NCI-H146 (cell line): ENCODE measurements around the gene ANKFY1.
"Not testable (repeated sequence)": the region's sequence is repeated elsewhere in the genome, so short reads cannot be mapped to it uniquely, and the experiment has no call there.

ENCODE experiments used
- DNase-seq: peaks from one replicate; lab custom pipeline; 2025; lab: John Stamatoyannopoulos, UW

ANKFY1 gene

DNA sequence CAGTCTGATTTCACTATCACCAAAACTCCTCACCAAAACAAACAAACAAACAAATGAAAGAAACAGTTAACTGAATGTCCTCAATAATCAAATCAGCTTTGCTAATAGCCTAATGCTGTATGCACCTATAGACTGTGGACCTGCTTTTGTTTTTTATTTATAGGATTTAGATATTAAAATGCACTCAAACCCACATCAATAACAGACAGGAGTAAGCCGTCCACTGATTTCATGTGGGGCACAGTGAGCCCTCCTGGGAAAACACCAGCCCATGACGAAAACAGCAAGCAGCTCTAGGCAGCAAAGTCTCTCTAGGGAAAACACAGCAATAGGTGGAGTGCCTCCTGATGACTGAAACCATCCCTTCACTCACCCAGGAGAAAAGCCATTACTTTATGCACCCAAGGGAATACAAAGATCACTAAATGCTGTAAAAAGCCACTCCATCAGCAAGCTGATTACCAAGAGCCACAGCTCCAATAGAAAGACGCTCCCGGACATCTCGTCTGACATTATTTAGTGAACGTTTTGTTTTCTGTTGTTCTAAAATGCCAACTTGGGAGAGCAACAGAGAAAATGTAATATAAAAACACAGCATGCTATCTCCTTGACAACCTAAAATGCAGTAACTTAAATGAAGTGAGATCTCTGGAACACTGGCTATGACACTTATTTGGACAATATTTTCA is 47.8 kb downstream of the ANKFY1 start:
- DNase-seq, result no peak

DNA sequence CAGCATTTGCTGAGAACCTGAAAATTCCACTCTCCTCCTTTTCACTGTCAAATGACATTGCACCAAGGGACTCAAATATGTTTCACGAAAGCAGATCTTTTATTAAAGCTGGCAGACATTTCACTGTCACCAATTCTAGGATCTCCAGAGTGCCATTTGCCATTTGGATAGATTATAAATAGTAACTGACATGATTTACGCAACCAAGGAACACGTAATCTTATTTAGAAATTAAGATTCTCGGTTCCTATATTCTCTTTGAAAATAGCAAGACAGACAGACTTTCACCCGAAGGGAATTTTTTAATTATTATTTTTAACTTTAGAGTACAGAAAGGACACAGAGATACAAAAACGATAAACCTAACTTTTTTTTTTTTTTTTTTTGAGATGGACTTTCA is 49.6 kb downstream of the ANKFY1 start:
- no peak for DNase-seq

DNA sequence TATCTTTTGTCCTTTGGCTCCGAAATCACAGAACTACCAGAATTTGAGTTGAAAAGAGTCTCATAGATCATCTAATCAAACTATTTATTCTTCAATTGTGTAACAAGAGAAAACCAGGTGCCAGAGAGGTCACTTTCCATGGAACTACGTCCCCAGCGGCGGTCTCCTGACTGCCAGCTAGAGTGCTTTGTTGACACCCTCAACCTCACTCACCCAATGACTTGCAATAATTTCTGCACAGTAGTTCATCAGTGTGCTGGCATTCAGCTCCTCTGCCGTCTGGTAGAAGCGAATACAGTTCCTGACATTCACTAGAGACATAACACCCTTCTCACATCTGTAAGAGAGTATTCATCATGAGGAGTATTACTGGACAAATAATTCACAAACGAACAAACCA is 54.2 kb downstream of the ANKFY1 start:
- no peak for DNase-seq

DNA sequence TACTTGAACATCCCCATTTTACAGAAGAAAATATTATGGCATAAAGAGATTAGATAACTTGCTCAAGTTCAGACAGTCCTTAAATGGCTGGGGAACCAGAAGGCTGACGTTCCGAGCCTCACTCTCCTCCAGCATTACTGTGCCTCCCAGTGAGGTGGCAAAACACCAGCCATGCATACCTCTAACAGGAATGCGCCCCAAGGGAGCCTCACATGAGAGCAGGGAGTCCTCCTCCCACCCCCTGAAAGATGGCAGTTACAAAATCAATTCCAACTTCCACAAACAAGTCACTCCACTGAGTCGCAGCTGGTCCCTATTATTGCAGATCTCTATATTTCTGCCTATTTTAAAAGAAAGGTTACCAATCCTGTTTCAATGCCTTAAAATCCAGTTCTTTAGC is 55.5 kb downstream of the ANKFY1 start:
- DNase-seq, result no peak

DNA sequence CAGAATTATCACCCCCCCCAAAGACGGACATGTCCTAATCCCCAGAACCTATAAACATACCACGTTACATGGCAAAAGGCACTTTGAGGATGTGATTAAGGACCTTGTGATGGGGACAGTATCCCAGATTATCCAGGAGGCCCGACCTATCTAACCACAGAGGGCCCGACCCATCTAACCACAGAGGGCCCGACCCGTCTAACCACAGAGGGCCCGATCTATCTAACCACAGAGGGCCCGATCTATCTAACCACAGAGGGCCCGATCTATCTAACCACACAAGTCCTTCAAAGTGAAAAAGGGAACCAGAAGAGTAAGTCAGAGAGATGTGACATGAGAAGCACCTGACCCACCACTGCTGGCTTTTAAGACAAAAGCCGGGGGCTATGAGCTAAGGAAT is 56.8 kb downstream of the ANKFY1 start:
- no peak for DNase-seq

DNA sequence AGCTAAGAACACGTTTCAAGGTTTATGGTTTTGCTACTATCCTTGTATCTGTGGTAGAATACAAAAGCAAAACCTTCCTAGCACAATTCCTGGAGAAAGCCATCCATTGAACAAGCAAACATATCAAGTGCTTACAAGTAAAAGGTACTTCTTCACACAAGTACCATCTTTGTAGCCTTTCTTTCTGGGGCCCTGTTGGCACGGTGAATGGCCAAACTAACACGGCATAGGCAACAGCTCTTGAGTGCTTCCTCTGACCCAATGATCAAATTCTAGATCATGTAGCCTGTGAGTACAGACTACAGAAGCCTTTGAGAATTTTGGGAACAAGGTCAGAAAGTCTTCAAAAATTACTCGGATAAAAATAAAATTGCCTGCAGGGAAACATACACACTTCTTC is 57.9 kb downstream of the ANKFY1 start:
- no peak for DNase-seq

DNA sequence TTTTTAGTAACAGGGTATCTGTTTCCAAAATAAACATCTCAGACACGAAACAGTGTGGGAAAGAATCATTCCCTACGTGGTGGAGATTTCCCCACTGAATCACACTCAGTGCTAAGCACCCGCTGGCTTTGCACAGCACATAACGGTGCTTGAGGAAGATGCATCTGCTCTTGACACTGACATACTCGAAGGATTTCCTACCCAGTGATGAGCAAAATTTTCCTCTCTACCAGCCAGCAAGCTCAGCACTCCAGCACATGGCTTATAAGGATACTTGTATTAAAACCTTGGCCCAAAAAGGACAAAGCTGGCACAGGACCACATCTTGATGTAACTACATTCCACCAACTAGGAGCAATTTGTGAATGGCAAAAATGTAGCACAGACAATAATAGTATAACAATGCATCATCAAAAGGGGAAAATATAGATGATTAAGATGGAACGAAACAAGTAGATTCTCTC is 59.0 kb downstream of the ANKFY1 start:
- no peak for DNase-seq

DNA sequence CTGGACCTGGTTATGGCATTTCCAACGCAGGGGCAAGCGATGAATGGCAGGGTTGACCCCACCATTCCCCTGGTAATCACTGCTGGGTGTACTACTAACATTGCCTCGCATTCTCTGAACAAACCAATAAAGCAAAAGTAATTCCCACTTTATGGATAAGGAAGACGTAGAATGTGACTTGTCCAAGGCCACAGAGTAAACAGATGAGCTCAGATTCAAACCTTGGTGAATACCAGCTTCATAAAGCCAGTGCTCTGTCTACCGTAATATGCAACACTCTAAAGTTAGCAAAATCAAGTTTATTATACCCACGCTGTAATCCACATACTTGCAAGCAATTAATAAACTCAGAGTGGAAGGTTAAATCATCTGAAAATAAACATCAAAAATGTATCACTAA is 59.6 kb downstream of the ANKFY1 start:
- no peak for DNase-seq

DNA sequence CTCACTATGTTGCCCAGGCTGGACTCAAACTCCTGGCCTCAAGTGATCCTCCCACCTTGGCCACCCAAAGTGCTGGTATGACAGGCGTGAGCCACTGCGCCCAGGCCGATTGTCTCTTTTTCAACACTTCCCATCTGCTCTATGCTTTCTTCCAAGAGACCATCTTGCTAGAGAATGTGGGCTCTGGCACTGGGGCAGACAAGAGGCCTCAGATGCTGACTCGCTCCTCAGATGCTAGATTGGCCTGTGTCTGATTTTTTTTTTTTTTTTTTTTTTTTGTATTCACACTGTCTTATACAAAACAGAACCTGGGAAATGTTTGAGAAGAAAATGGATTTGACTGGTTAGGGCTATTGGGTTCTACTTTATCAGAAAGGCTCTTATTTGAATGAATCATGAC is 62.6 kb downstream of the ANKFY1 start:
- no peak for DNase-seq

DNA sequence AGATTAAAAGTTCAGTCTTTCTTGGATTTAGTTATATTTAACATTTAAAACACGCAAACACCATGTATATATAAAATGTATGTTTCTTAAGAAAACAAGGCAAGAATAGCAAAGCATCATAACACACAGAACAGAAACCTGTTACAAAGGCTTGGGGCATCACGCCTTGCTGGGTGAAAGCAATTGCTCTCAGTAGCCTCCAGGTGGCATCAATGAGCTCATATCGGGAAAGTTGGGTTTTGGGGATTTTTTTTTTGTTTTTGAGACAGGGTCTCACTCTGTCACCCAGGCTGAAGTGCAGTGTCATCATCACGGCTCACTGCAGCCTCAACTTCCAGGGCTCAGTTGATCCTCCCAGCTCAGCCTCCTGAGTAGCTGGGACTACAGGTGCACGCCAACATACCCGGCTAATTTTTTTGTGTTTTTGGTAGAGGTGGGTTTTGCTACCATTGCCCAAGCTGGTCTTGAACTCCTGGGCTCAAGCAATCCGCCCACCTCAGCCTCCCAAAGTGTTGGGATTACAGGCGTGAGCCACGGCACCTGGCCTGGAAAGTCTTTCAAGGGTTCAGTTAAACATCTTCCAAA is 63.9 kb downstream of the ANKFY1 start:
- DNase-seq, result peak; percentile 48

DNA sequence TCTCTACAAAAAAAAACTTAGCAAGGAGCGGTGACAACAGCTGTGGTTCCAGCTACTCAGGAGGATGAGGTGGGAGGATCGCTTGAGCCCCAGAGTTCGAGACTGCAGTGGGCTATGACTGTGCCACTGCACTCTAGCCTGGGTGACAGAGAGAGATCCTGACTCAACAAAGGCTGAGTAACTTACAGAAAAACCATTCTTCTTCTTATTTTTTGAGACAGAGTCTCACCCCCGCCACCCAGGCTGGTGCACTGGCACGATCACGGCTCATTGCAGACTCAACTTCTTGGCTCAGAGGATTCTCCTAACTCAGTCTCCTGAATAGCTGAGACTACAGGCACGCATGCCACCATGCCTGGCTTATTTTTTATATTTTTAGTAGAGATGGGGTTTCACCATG is 64.8 kb downstream of the ANKFY1 start:
- no peak for DNase-seq

DNA sequence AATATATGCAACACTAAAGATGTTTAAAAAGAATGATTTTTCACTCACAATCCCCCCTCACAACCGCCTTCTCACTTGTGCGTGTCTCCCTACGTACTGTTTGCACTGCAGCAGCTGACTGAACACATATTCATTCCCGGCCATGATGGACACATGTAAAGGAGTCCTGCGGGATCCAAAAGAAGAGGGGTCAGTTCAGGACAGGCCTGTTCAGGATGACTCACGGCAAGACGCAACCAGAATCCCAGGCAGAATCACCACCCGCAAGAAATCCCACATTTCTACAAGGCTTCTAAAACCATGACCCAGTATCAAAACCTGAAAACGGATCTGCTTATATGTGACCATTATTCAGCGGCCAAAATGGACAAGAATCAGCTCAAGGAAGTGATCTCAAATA is 68.5 kb downstream of the ANKFY1 start:
- no peak for DNase-seq

DNA sequence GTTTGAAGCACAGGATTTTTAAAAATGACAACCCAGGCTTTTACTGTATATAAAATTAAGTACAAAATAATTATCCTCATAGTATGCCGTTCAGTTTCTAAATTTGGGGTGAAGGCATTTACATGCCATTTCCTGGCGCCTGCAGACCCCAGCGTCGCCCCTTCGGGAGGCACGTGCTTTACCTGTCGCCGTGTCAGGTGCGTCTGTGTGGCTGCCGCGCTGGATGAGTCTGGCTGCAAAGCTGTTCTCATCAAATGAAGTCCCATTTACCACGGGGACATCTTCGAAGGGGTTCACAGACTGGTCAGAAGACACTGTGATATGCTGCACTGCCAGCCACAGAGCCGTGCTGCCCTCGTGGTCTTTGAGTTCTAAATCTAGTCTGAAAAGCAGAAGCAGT is 69.0 kb downstream of the ANKFY1 start:
- no peak for DNase-seq

DNA sequence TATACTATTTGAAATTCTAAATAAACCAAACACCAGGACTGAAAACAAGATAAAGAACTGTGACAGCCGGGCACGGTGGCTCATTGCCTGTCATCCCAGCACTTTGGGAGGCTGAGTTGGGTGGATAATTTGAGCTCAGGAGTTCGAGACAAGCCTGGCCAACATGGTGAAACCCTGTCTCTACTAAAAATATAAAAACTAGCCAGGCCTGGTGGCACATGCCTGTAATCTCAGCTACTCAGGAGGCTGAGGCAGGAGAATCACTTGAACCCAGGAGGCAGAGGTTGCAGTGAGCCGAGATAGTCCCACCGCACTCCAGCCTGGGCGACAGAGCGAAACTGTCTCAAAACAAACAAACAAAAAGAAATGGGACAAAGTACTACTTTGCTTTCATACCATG is 73.0 kb downstream of the ANKFY1 start:
- DNase-seq, result not testable (repeated sequence)

DNA sequence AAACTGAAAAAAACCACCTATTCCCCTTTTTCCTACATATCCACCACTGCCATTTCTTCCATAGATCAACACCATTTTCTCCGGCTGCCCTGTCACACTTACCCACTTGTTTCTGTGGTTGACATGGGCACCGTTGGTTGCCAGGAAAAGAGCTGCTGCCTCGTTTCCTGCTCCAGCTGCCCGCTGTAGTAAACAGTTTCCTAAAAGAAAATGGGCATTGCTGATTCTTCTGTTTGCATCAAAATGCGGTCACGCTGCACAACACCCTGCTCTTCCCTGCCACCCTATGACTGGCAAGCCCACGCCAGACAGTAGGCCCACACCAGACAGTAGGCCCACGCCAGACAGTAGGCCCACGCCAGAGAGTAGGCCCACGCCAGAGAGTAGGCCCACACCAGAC is 74.5 kb downstream of the ANKFY1 start:
- no peak for DNase-seq

DNA sequence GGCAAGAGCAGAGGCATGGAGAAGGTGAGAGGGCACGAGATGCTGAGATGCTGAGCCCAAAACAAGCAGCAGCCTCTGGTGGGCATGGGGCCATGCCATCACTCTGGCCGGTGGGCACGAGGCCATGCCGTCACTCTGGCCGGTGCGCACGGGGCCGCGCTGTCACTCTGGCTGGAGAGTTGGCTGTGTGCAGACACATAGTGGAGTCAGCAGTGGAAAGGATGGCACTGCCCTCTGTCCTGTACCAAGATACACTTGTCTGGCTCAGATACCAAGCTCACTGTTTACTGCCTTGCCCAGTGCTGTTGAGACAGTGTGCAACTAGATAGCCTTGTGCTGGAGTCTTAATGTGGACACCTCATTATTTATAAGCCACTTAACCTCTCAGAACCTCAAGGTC is 75.7 kb downstream of the ANKFY1 start:
- DNase-seq, result no peak

DNA sequence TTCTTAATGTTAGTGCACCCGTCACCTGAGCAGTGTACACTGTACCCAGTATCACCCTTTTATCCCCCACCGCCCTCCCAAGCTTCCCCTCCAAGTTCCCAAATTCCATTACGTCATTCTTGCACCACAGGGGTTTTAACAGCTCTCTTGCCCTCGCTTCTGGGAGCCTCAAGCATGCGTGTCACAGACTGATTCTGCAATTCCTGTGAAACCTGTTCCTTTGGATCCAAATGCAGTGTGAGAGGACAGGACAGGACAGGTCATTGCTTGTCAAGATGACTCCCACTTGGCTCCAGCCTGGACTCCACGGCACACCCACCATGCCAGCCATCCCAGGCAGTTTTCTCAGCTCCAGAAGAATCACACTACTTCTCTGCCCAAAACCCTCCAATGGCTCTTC is 76.7 kb downstream of the ANKFY1 start:
- no peak for DNase-seq

DNA sequence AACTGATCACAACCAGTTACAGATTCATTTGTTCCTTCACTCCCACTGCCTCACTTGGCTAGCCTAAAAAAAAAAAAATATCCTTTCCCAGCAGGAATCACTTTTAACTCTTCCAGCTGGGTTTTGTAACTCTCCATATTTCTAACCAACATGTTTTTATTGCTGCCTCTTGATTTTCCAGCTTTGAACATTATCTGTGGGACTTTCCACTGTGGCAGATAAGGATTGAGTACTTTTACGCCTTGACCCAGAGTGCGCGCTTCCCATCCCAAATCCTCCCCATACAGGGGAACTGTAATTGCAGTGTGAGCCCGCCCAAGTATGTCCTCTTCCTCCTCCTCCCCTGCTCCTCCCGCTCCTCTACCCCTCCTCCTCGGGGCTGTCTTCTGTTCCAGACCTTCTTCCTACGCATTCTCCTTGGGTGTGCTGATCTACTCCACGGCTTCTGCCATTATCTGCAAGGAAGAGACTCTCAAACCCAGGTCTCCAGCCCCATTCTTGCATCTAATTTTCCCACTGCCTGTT is 77.4 kb downstream of the ANKFY1 start:
- no peak for DNase-seq

DNA sequence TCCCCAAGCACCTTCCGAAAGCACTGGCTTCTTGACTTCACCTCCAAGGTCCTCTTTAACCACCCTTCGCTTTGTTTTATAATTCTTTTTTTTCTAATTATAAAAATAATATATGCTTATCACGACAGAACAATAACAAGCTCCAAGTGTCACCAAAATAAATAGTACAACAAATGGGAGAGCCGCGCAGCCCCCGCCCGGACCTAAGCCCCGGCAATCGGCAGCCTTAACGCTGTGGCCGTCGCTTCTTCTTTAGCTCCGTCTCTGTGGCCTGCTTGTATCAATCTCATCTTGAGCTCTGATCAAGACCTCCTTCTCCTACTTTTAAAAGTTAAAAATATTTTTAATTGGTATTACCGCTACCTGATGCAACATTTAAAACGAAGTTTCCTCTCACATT is 78.1 kb downstream of the ANKFY1 start:
- no peak for DNase-seq

DNA sequence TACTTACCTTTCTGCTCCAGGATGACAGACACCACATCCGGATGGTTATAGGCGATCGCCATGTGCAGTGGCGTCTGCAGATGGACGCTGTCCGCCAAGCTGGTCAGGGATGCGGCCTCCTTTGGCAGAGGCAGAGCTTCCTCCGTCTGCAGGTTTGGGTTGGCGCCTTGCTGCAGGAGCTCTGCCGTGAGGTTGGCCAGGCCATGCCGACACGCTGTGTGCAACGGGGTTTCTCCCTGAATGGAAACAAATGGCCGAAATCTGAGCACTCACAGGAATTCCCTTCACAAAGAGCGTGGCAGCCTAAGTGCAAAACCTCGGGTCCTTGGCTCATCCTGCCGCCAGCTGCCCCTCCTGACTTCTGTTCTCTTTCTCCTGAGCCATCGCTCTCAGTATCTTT is 79.0 kb downstream of the ANKFY1 start:
- no peak for DNase-seq

DNA sequence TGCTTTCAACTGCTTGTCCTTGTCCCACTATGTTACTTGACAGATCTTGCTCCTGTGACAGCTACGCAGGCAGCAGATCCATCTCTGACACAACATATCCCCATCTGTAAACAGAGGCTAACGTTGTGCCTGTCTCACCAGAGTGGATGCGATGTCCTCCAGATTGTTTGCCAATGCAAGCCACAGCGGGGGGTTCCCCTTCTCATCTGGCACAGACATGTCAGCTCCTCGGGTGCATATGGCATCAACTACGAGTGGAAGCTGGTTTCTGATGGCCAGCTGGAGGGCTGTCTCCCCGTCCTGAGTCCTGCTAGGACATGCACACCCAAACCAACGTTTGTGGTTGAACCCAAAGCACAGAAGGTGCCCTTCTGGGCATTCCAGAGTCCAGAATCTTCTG is 81.7 kb downstream of the ANKFY1 start:
- no peak for DNase-seq

DNA sequence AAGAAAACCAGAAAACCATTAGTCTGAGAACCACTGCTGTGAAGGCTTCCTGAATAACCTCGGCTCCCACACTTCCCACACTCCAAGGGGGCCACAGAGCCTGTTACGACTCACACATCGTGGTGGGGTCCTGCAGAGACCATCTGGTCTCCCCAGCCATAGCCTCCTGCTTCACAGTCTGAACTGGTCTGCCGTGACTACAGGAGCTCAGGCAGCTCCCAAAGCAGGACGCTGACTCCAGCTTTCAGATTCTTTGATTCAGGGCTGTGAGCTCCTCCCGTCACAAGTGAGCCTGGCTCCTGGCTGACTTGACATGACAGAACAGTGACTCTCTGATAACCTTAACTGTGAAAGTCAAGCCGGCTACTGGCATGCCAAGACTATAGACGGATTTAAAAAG is 83.0 kb downstream of the ANKFY1 start:
- no peak for DNase-seq

DNA sequence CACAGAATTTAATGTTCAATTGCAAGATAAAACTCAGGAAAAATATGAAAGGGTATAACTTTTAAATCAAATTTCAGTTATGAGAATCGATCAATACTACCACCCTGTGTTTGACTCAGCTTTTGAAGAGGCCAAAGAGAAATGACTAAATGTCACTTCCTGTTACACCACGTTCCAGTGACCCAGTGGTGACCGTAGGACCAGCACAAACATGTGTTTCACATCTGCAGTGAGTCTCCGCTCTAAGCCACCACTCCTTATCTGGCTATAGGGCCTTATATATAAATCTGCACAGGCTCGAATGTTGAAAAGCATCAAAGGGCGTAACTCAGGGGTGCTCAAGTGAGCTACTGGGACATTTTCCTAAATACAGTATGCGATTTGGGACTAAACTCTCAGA is 84.7 kb downstream of the ANKFY1 start:
- DNase-seq, result no peak

DNA sequence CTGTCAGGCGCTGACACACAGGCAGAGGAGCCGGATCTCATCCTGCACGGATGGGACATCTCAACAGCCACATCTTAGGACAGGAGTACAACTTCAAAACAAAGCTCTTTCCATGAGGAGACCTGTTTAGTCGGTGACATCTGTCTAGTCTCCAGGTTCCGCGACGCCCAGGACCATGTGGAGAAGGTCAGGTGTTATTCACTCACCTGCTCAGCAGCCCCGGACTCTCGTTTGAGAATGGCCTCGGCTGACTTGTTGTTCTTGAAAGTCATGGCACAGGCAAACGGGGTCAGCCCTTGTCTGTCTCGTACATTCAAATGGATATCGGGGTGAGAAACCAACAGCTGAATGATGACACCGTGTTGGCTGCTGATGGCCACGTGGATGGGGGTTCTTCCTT is 85.1 kb downstream of the ANKFY1 start:
- DNase-seq, result no peak
